IPS DF 6.9 (cell line): ENCODE results near the gene STX8.
"Not testable (repeated sequence)": the region's sequence is repeated elsewhere in the genome, so short reads cannot be mapped to it uniquely, and the experiment has no call there.

Source experiments
- DNase-seq: peaks from one replicate; pipeline ENCODE4 v3.0.0-alpha.2; 2013; ENCODE audit warnings: low read depth, low spot score
- H3K27ac ChIP-seq: one replicate; pipeline ENCODE4 v1.5.1; 2013; ENCODE audit warnings: low read length, control low read depth
- H3K27me3 ChIP-seq: 2 replicates; pipeline ENCODE4 v1.6.1; 2013; ENCODE audit warnings: mild to moderate bottlenecking, low read length; ENCODE audit not compliant: control insufficient read depth, insufficient read depth
- H3K36me3 ChIP-seq: 2 replicates; pipeline ENCODE4 v1.6.1; 2013; ENCODE audit warnings: low read length; ENCODE audit not compliant: control insufficient read depth, insufficient read depth
- H3K4me1 ChIP-seq: 2 replicates; pipeline ENCODE4 v1.6.1; 2013; ENCODE audit warnings: low read length; ENCODE audit not compliant: control insufficient read depth, insufficient read depth
- H3K4me3 ChIP-seq: 2 replicates; pipeline ENCODE4 v1.5.1; 2013; ENCODE audit warnings: mild to moderate bottlenecking, low read length
- H3K9me3 ChIP-seq: 2 replicates; pipeline ENCODE4 v1.6.1; 2013; ENCODE audit warnings: low read length, inconsistent platforms; ENCODE audit not compliant: control insufficient read depth, insufficient read depth
- WGBS: extraction: QIAGEN DNeasy Blood & Tissue Kit; methylation state at CpG from one replicate; pipeline ENCODE4 v1.1.7; 2013; ENCODE audit warnings: mixed read lengths, missing lambda C conversion rate; ENCODE audit not compliant: insufficient read length, insufficient coverage; 5-methylcytosine and 5-hydroxymethylcytosine counted together

STX8 gene

DNA sequence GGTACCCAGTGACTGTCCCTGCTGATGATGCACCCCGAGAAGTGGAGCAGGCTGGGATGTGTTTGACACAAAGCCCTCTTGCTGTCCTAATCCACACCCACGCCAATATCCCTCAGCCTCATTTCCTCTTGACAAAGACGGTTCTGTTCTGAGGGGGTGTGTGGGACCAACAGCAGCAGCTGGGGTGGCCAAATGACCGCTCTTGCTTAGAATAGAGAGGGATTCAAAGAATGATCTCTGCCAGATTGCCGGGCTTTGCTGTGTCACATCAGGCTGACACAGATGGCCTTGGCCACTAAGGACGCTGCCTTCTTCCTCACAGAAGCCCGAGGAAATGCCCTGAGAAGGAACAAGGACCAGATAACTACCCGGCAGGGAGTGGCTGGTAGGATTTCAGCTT is 303.6 kb downstream of the STX8 start:
- no peak for DNase-seq
- H3K36me3 ChIP-seq = no peaks in the 10 kb centered on the region
- no peaks in the 10 kb centered on the region for H3K4me1 ChIP-seq
- no CpG with 5 or more reads among the region's 8 CpGs for WGBS
- no peak overlapping the region for H3K27ac ChIP-seq
- no peak overlapping the region for H3K4me3 ChIP-seq
- no peaks in the 10 kb centered on the region for H3K27me3 ChIP-seq
- H3K9me3 ChIP-seq = no peaks in the 10 kb centered on the region

DNA sequence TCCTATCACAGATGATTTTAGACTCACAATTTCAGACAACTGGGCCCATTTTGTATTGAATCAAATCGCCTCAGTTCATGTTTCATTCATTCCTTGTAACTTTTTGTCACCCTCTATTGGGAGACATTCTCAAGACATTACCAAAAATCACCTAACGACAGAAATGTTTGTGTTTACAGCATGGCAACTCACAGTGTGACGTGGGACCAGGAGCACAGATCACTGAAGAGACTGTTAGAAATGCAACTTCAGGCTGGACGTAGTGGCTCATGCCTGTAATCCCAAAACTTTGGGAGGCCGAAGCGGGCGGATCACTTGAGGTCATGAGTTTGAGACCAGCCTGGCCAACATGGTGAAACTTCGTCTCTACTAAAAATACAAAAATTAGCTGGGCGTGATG is 304.7 kb downstream of the STX8 start:
- H3K4me3 ChIP-seq = no peak overlapping the region
- H3K27me3 ChIP-seq = no peaks in the 10 kb centered on the region
- no CpG with 5 or more reads among the region's 9 CpGs for WGBS
- DNase-seq = no peak
- H3K36me3 ChIP-seq = no peaks in the 10 kb centered on the region
- no peaks in the 10 kb centered on the region for H3K9me3 ChIP-seq
- no peaks in the 10 kb centered on the region for H3K4me1 ChIP-seq
- no peak overlapping the region for H3K27ac ChIP-seq

DNA sequence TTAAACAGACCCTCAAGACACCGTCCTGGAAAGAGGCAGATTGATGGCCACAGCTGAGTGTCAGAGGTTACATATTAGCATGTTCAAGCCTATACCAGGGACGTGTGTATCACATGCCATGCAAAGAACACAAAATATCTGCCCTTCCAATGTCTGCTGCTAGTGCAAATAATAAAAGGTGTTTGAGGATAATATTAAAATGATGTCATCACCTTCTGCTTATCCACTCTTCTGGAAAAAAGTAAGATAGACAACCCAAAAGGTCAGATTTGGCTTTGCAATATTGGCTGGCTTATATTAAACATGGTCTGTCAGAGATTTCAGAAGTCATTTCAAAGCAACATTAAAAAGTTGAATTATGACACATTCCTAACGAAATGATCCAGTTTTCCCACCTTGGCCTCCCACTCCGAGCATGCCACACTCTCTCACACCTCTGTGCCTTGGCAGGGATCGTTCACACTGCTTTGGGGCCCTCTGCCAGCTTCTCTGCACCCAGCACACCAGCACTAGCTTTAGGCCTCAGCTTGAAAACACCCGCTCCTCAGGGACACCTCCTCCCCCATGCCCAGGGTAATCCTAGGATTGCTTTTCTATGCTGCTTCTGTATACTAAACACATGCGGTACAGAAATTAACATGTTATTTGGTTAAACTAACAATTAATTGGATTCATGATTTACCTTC is 306.1 kb downstream of the STX8 start:
- Histone ChIP-seq H3K9me3 (no peaks in the 10 kb centered on the region), H3K27ac (no peak overlapping the region), H3K4me3 (no peak overlapping the region), H3K27me3 (no peaks in the 10 kb centered on the region), H3K4me1 (no peaks in the 10 kb centered on the region), H3K36me3 (no peaks in the 10 kb centered on the region)
- no peak for DNase-seq
- WGBS = no CpG with 5 or more reads among the region's 7 CpGs

DNA sequence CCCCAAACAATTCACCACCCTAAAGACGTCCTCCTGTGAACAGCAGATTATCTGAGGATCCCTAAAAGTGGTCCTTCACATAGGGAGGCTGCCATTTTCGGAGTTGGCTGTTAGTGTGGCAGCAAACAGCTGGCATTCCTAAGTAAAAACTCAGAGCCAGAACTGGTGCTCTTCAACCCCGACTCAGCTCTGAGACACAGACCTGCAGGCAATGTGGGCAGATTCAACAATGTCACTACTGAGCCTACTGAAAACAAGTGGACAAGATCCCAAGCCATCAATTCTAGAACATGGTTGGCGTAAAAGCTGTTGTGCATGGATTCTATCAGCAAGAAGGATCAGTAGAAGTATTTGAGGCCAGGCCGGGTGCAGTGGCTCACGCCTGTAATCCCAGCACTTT is 307.1 kb downstream of the STX8 start:
- no peaks in the 10 kb centered on the region for H3K36me3 ChIP-seq
- no peak overlapping the region for H3K27ac ChIP-seq
- no peak for DNase-seq
- no peaks in the 10 kb centered on the region for H3K9me3 ChIP-seq
- no peak overlapping the region for H3K4me3 ChIP-seq
- no peaks in the 10 kb centered on the region for H3K4me1 ChIP-seq
- H3K27me3 ChIP-seq = no peaks in the 10 kb centered on the region
- WGBS = no CpG with 5 or more reads among the region's 6 CpGs

DNA sequence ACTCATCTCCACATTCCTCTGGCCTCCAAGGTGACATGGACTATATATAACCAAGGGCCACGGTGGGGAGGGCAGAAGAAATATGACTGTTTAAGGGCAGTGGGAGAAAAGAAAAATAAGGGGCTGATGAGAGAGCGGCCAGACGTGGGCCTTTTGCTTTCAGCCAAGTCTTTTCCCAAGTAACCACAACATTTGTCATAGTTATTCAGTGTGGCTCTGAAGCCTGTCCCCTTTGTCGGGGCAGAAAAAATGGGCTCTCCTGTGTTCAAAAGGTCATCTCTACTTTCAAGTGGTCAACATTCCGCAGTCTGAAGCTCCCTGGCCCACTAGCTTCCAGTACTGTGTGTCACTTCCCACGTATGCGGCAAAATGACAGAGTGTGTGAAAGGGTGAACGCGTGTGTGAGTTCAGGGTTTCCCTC is 308.9 kb downstream of the STX8 start:
- Histone ChIP-seq H3K9me3 (no peaks in the 10 kb centered on the region), H3K4me3 (no peak overlapping the region), H3K27ac (no peak overlapping the region), H3K36me3 (no peaks in the 10 kb centered on the region), H3K27me3 (no peaks in the 10 kb centered on the region), H3K4me1 (no peaks in the 10 kb centered on the region)
- no CpG with 5 or more reads among the region's 9 CpGs for WGBS
- no peak for DNase-seq

DNA sequence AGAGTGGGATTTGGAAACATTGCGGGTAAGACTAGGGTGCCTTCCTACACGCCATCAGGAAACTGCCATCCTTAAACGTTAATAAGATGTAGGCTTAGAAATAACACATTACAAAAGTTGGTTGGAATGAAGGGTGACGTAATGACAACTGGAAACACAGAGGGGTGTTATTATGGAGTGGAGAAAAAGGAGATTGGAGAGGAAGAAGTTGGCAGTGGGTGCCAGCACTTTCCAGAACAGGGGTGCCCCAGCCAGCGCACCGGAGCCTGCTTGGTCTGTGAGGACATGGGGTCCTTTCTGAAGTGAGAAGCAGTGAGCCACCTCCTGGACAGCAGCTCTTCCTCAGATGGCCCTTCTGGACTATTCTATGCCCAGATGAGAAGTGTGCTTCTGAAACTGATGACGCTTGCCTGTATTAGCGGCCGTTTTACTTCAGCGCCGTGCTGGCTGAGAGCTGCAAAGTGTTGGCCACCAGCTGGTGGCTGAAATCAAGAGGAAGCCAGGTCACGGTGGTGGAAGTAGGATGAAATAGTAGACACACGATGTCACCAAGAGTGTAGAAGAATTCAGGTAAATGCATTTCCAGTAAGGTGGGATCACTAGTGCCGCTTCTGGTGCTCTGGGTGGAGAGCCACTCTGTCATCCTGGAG is 309.5 kb downstream of the STX8 start:
- 100% methylated on average over 1 of the region's 14 CpGs for WGBS
- Histone ChIP-seq H3K4me3 (no peak overlapping the region), H3K27ac (no peak overlapping the region), H3K4me1 (no peaks in the 10 kb centered on the region), H3K27me3 (no peaks in the 10 kb centered on the region), H3K9me3 (no peaks in the 10 kb centered on the region), H3K36me3 (no peaks in the 10 kb centered on the region)
- no peak for DNase-seq

DNA sequence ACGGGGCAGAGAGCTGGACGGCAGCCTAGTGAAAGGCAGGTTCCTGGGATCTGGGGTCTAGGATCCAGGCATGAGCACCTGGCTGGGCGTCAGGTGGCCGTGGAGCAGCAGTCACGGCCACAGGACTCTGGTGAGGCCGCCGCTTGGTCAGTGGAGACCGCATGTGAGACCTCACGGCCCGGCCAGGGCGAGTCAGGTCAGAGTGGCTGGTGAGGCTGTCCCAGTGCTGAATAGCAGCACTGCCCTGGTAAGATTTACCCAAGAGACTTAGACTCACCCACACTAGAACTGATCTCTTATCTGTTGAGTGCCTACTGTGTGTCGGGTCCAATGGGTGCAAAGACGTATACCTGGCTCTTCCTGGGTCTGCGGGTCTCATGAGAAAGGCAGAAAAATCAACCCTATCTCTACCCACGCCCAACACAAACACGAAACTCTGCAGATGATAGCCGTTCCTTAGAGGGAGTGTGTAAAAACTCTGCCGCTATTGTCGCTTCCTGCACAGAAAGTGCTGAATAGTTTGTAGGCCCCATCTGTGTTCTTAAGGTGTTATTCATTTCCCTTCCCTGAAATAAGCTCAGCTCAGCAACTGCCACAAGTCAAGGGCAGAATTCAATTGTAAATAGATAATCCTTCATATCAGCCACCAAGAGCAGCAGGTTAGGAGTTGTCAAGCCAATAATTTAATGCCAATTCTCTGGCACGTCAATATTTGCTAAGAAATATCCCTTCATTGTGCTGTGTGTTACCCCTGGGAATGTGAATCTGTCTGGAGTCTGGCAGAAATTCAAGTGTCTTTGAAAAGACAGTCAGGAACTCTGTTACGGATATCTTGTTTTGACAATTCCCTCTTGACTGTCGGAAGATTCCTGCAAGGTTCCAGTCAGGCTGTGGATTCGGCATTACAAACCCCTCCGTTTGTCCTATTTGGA is 314.3 kb downstream of the STX8 start:
- Histone ChIP-seq H3K27ac (no peak overlapping the region), H3K27me3 (no peaks in the 10 kb centered on the region), H3K9me3 (no peaks in the 10 kb centered on the region), H3K4me3 (no peak overlapping the region), H3K4me1 (peaks cover 2% of the 10 kb centered on the region), H3K36me3 (no peaks in the 10 kb centered on the region; the same call in 1 of the 2 replicates)
- no CpG with 5 or more reads among the region's 24 CpGs for WGBS
- no peak for DNase-seq

DNA sequence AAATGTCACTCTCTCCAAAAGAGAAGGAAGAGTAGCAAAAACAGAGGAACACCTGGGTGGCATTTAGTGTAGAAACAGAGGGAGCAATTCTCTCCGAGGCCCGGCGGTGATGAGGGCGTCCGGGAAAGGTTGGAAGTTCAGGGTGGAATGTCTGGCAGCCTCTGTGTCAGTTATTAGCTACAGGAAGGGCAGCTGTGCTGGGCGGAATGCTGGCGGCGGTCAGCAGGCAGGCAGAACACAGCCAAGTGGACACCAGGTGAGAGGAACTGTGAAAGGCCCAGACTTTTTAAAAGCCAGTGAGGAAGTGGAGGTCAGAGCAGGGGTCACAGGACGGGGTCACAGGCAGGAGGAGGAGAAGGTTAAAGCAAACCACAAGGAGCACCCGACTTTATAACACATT is 316.2 kb downstream of the STX8 start:
- no peak overlapping the region for H3K27ac ChIP-seq
- H3K9me3 ChIP-seq = no peaks in the 10 kb centered on the region
- no CpG with 5 or more reads among the region's 10 CpGs for WGBS
- no peak for DNase-seq
- H3K27me3 ChIP-seq = no peaks in the 10 kb centered on the region
- H3K4me3 ChIP-seq = no peak overlapping the region
- no peaks in the 10 kb centered on the region; the same call in 1 of the 2 replicates for H3K36me3 ChIP-seq
- H3K4me1 ChIP-seq = peaks cover 2% of the 10 kb centered on the region

DNA sequence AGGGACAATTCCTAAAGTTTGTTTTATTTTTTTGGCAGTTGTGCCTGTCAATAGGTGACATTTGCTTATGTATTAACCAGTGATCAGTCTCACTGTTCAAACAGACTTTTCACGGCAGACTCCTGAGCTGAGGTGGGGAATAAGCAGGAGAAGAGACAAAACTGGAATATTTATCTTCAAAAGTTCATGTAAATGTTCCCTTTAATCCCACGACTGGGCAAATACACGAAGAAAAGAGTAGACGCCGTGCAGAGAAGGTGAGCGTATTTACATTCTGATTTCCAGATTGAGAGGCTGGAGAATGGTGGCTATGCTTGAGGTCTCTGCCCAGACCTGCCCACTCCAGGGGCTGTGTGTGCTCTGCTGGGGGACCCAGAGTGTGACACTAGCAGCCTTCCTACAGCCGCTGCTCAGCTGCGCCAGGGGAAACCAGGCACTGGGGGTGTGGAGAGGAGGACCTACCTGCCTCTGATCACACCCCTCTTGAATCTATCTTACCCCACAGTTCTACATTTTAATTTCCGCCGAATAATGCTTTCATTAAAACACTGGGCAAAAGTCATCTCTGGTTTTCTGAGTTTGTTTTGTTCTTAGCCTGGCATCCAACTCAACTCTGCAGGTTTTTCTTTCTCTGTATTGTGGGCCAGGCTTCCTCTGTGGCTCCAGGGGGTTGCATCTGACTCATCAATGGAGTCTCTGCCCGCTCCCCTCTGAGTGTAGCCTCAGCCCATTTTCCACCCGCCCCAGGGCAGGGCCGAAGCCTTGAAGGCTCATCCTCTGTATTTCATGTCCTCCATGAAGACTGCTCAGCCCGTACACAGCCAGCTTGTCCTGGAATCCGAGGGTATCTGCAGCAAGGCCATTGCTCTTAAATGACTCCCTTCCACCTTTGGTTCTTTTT is 317.3 kb downstream of the STX8 start:
- no peak for DNase-seq
- H3K9me3 ChIP-seq = no peaks in the 10 kb centered on the region
- no peaks in the 10 kb centered on the region; the same call in 1 of the 2 replicates for H3K36me3 ChIP-seq
- no peak overlapping the region for H3K4me3 ChIP-seq
- peaks cover 2% of the 10 kb centered on the region for H3K4me1 ChIP-seq
- no CpG with 5 or more reads among the region's 15 CpGs for WGBS
- no peak overlapping the region for H3K27ac ChIP-seq
- H3K27me3 ChIP-seq = no peaks in the 10 kb centered on the region

DNA sequence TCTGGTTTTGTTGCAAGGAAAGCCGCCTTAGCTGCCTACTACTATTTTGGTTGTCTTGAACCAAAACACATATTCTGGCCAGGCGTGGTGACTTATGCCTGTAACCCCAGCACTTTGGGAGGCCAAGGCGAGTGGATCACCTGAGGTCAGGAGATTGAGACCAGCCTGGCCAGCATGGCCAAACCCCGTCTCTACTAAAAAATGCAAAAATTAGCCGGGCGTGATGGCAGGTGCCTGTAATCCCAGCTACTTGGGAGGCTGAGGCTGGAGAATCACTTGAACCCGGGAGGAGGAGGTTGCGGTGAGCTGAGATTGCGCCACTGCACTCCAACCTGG is 318.0 kb downstream of the STX8 start:
- not testable (repeated sequence) for H3K36me3 ChIP-seq, H3K9me3 ChIP-seq, H3K27me3 ChIP-seq, H3K4me1 ChIP-seq, DNase-seq, H3K27ac ChIP-seq, H3K4me3 ChIP-seq
- no CpG with 5 or more reads among the region's 9 CpGs for WGBS
